ENCODE measurements around the gene DCXR.
A peak's percentile ranks its signal among the peaks of the same experiment; 100 is the strongest.

The DCXR gene

DNA sequence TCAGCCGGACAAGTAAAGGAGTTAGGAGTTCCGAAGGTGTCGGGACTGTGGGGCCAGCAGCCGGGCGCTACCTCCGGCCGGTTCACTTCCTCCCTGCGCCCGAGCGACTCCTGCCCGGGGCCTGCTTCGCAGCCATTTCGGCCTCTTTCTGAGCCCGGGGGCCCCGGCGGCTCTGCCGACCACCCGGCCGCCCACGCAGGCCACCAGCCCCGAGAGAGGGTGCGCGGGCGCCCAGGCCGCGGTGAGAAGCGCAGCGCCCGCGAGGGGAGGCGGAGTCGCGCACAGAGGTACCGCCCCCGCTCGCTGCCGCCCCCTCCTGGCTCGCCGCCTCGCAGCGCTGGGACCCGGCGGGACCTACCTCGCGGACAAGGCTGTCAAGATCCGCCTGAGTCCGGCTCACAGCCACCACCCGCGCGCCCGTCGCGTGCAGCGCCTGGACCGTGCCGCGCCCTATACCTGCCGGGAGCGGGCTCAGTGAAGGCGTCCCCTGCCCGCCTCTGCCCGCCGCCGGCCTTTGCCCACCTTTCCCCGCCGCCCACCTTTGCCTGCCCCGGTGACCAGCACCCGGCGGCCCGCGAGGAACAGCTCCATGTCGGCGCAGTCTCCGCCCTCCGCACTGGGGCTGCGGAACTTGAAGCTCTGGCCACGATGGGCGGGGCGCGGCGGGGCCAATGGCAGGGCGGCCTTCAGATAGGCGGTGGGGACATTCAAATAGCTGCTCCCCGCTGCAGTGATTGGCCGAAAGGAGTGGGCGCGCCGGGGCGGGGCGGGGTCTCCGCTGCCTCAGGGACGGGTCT lies at the start of gene DCXR:
Gene DCXR, minus strand, starts transcription at position 606 of the 797 bp plus-strand sequence. Its CDS starts 15 bp downstream, at position 591.
- FAIRE-seq (peak; percentile 95), DNase-seq (ENCODE audit: insufficient read length, low spot score) (peak; percentile 99)

GRCh38 chr17:82085931-82086764 lies 48.7 kb upstream of the DCXR start:
- FAIRE-seq (no peak), DNase-seq (ENCODE audit: insufficient read length, low spot score) (no peak)

DNA sequence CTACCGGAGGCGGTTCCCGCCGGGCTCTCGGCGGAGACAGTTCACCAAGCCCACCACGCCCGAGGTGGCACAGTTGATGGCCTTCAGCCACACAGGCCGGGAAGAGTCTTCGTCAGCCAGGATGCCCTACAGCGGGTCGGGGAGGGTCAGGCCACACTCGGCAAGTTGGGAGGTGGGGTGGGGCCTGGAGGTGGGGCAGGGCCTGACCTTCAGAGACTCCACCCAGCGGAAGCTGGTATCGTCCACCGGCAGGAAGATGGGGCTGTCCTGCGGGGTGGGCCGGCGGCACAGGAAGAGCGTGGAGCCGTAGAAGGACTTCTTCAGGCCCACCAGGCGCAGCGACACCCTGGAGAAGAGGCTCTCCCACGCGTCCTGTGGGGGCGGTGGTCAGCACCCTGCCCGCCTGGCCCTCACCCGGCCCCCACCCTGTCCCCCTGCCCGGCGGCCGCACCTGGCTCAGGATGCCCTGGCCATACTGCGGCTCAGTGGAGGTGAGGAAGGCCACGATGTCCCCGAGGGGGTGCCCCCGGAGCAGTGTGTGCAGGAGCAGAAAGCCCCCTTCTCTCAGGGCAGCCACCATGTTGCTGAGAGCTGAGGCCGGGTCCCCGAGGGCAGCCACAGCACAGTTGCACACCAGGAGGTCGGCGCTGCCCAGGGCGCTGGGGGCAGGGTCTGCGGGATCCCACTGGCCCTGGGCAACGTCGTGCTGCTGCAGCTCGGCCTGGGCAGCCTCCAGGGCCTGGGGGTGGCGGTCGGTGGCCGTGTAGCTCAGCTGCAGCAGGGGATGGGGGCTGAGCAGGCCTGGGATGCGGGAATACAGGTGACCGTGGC lies 47.7 kb upstream of the DCXR start:
- DNase-seq (ENCODE audit: insufficient read length, low spot score) (no peak), FAIRE-seq (no peak)

- FAIRE-seq (no peak), DNase-seq (ENCODE audit: insufficient read length, low spot score) (no peak)
Observed at GRCh38 chr17:82084373-82085030, 47.0 kb upstream of the DCXR start.

- no peak for DNase-seq (ENCODE audit: insufficient read length, low spot score)
- no peak for FAIRE-seq
Observed at GRCh38 chr17:82083533-82084359, 46.2 kb upstream of the DCXR start.

DNA sequence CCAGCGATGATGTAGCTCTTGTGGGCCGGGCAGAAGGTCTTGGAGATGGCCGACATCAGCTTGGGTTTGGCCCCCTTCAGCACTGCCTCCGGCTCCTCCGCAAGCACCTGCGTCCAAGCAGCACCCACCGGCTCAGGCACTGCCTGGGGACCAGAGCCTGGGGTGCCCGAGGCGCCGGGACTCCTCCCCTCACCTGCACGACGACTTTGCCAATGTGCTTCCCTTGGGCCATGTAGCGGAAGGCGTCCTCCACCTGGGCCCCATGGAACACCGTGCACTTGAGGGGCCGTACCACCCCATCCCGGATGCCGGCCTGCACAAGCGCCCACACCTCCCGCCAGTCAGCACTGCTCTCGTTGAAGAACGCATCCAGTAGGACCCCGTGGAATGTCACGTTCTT lies 45.5 kb upstream of the DCXR start:
- DNase-seq (ENCODE audit: insufficient read length, low spot score) (no peak), FAIRE-seq (no peak)

DNA sequence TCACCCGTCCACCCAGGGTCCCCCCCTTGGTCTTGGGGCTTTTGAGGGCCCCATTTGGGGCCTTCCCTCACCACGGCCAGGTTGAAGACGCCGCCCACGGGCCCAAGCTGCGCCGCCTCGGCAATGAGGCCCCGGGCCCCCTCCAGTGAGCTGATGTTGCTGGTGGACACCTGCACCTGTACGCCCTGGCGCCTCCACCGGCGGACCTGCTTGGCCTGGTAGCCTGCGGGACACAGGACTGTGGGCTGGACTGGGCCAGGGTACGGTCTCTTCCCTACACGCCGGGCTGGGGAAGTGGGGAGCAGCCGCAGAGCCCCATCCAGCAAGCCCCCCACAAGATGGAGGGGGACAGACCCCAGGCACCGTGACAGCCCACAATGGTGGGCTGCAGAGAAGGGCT lies 45.0 kb upstream of the DCXR start:
- DNase-seq (ENCODE audit: insufficient read length, low spot score) (no peak), FAIRE-seq (no peak)

- FAIRE-seq = no peak
- no peak for DNase-seq (ENCODE audit: insufficient read length, low spot score)
Observed at GRCh38 chr17:82081966-82082365, 44.5 kb upstream of the DCXR start.

- FAIRE-seq = no peak
Observed at GRCh38 chr17:82081546-82081945, 44.0 kb upstream of the DCXR start.

GRCh38 chr17:82080789-82081464 lies 43.4 kb upstream of the DCXR start:
- FAIRE-seq (no peak), DNase-seq (ENCODE audit: insufficient read length, low spot score) (no peak)

More at GRCh38 chr17:82081546-82081945, 44.0 kb upstream of the DCXR start:
- DNase-seq (ENCODE audit: insufficient read length, low spot score) = no peak

GRCh38 chr17:82080048-82080788 lies 42.7 kb upstream of the DCXR start:
- DNase-seq (ENCODE audit: insufficient read length, low spot score) (no peak), FAIRE-seq (no peak)

GRCh38 chr17:82079001-82079677 lies 41.6 kb upstream of the DCXR start:
- no peak for DNase-seq (ENCODE audit: insufficient read length, low spot score)
- no peak for FAIRE-seq

GRCh38 chr17:82078433-82078832 lies 40.9 kb upstream of the DCXR start:
- FAIRE-seq (no peak), DNase-seq (ENCODE audit: insufficient read length, low spot score) (no peak)

DNA sequence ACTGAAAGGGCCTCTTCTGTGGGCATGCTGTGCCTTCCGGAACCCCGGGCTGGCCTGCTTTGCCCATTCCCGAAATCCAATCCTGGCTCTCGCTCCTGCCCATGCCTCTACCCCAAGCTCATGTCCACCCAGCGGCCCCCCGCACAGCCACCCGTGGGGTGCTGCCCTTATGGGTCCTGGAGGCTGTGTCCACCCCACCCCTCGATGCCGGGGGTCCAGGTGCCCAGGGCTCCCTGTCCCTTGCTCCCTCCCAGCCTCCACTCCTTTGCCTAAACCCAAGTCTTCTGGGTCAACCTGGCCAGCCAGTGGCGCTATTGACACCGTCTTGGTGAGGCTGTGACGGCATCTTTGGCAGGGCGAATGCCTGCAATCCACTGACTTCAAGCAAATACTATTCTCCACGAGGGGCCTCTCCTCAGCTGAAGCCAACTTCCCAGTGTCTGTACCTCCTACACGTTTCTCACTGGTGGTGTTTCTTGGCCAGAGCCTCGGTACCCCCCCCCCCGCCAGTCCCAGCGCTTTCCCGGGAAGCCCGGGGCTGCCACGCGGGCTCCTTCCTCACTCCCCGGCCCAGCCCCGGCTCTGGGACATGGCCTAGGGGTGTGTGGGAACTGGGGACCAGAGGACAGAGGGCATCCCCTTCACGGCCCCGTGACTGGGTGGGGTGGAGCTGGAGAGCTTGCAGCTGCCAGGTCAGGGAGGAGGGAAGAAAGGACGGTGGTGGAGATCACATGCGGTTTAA lies 40.3 kb upstream of the DCXR start:
- no peak for FAIRE-seq
- DNase-seq (ENCODE audit: insufficient read length, low spot score) = no peak

DNA sequence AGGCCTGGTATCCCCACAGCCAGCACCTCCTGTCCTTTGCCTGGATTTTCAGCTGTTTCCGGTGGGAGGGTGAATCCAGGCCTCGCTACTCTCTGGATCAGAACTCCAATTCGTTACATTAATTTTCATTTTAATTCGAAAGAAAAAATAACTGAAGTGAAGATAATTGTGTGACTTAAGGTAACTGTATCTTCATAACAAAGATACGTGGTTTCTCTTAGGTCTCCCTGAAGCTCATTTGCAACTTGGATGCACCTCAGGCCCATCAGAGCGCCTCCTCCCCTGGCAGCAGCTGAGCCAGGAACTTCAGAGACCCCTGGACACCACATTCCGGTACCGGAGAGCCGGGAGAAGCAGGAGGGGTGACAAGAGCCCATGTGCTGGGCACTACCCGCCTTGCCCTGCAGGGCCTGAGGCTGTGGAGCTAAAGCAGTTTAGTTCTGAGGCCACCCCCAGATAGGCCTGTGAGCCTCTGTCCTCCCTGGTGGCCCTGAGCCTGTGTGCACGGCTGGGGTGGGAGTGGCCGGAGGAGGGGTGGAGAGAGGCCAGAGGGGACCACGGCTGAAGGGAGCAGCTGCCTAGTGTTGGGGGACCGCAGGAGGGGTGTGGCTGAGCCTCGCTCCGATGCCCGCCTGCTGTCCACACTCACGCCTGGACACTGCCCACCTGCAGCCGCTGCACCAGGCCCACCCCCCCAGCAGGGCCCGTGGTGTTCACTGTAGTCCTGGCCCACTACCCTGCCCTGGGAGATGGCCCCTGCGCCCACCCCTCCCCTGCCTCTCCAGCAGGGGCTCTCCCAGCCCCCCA lies 39.5 kb upstream of the DCXR start:
- FAIRE-seq (no peak), DNase-seq (ENCODE audit: insufficient read length, low spot score) (no peak)

All from GM19239 (cell line).